Measurements from ENCODE around the gene SLC39A10. TPM values are rescaled to one million over a fixed set of nuclear protein-coding genes. Genes with fewer than 3 reads are reported as not detected.
"Not testable (repeated sequence)": the region's sequence is repeated elsewhere in the genome, so short reads cannot be mapped to it uniquely, and the experiment has no call there.

Gene SLC39A10
- total and polyA plus RNA-seq, 5 donors = 4.3 to 17.9 (median 13.8) TPM

- Histone ChIP-seq H3K27ac (ENCODE audit: low read length) (no peak overlapping the region), H3K27me3 (ENCODE audit: control insufficient read depth, insufficient read depth) (no peaks in the 10 kb centered on the region), H3K4me3 (ENCODE audit: low read length) (no peak overlapping the region), H3K9me3 (ENCODE audit: control insufficient read depth, low read length) (no peaks in the 10 kb centered on the region), H3K4me1 (ENCODE audit: control insufficient read depth, insufficient read depth, low read length) (no peaks in the 10 kb centered on the region)
- 86% methylated on average over 10 of the region's 10 CpGs for WGBS
- intact Hi-C loops (cut with DNase I) = no loop called here
- DNase-seq (no peak), ATAC-seq (no peak)
These were observed 24.0 kb upstream of the SLC39A10 start for GRCh38 chr2:195632856-195633572.

- Histone ChIP-seq H3K4me3 (ENCODE audit: low read length) (no peak overlapping the region), H3K4me1 (ENCODE audit: control insufficient read depth, insufficient read depth, low read length) (no peaks in the 10 kb centered on the region), H3K27ac (ENCODE audit: low read length) (no peak overlapping the region), H3K27me3 (ENCODE audit: control insufficient read depth, insufficient read depth) (no peaks in the 10 kb centered on the region), H3K9me3 (ENCODE audit: control insufficient read depth, low read length) (no peaks in the 10 kb centered on the region)
- ATAC-seq (no peak), DNase-seq (no peak)
- intact Hi-C loops (cut with DNase I) = no loop called here
- 94% methylated on average over 4 of the region's 4 CpGs for WGBS
These were observed 23.5 kb upstream of the SLC39A10 start for GRCh38 chr2:195633573-195633870.

- WGBS = 86% methylated on average over 3 of the region's 3 CpGs
- ATAC-seq (no peak), DNase-seq (no peak)
- Histone ChIP-seq H3K27me3 (ENCODE audit: control insufficient read depth, insufficient read depth) (no peaks in the 10 kb centered on the region), H3K27ac (ENCODE audit: low read length) (no peak overlapping the region), H3K4me1 (ENCODE audit: control insufficient read depth, insufficient read depth, low read length) (no peaks in the 10 kb centered on the region), H3K9me3 (ENCODE audit: control insufficient read depth, low read length) (no peaks in the 10 kb centered on the region), H3K4me3 (ENCODE audit: low read length) (no peak overlapping the region)
- intact Hi-C loops (cut with DNase I) = no loop called here
These were observed 23.1 kb upstream of the SLC39A10 start for GRCh38 chr2:195633974-195634373.

- no peaks in the 10 kb centered on the region for H3K4me1 ChIP-seq (ENCODE audit: control insufficient read depth, insufficient read depth, low read length)
- no peak overlapping the region for H3K27ac ChIP-seq (ENCODE audit: low read length)
- intact Hi-C loops (cut with DNase I) = no loop called here
- no peaks in the 10 kb centered on the region for H3K9me3 ChIP-seq (ENCODE audit: control insufficient read depth, low read length)
- no peak for ATAC-seq
- H3K27me3 ChIP-seq (ENCODE audit: control insufficient read depth, insufficient read depth) = no peaks in the 10 kb centered on the region
- H3K4me3 ChIP-seq (ENCODE audit: low read length) = no peak overlapping the region
- no peak for DNase-seq
These were observed 20.1 kb upstream of the SLC39A10 start for GRCh38 chr2:195636890-195637289.

GRCh38 chr2:195638750-195639149 lies 18.3 kb upstream of the SLC39A10 start:
- Histone ChIP-seq H3K4me1 (ENCODE audit: control insufficient read depth, insufficient read depth, low read length) (no peaks in the 10 kb centered on the region), H3K27ac (ENCODE audit: low read length) (no peak overlapping the region), H3K4me3 (ENCODE audit: low read length) (no peak overlapping the region), H3K9me3 (ENCODE audit: control insufficient read depth, low read length) (no peaks in the 10 kb centered on the region), H3K27me3 (ENCODE audit: control insufficient read depth, insufficient read depth) (no peaks in the 10 kb centered on the region)
- intact Hi-C loops (cut with DNase I) = no loop called here
- 90% methylated on average over 4 of the region's 4 CpGs for WGBS
- no peak for ATAC-seq
- no peak for DNase-seq

- DNase-seq = no peak
- no peak for ATAC-seq
- no peak overlapping the region for H3K4me3 ChIP-seq (ENCODE audit: low read length)
- H3K27ac ChIP-seq (ENCODE audit: low read length) = no peak overlapping the region
- no peaks in the 10 kb centered on the region for H3K27me3 ChIP-seq (ENCODE audit: control insufficient read depth, insufficient read depth)
- H3K4me1 ChIP-seq (ENCODE audit: control insufficient read depth, insufficient read depth, low read length) = no peaks in the 10 kb centered on the region
- intact Hi-C loops (cut with DNase I) = no loop called here
- no peaks in the 10 kb centered on the region for H3K9me3 ChIP-seq (ENCODE audit: control insufficient read depth, low read length)
- WGBS = 96% methylated on average over 7 of the region's 7 CpGs
These were observed 17.7 kb upstream of the SLC39A10 start for GRCh38 chr2:195639238-195639858.

GRCh38 chr2:195639959-195640358 lies 17.1 kb upstream of the SLC39A10 start:
- Histone ChIP-seq H3K9me3 (ENCODE audit: control insufficient read depth, low read length) (no peaks in the 10 kb centered on the region), H3K27me3 (ENCODE audit: control insufficient read depth, insufficient read depth) (no peaks in the 10 kb centered on the region), H3K4me3 (ENCODE audit: low read length) (no peak overlapping the region), H3K4me1 (ENCODE audit: control insufficient read depth, insufficient read depth, low read length) (no peaks in the 10 kb centered on the region), H3K27ac (ENCODE audit: low read length) (no peak overlapping the region)
- ATAC-seq (no peak), DNase-seq (no peak)
- WGBS = 76% methylated on average over 1 of the region's 1 CpG
- intact Hi-C loops (cut with DNase I) = no loop called here

- DNase-seq (no peak), ATAC-seq (peak in 1 of 2 donors; percentile 26)
- Histone ChIP-seq H3K4me1 (ENCODE audit: control insufficient read depth, insufficient read depth, low read length) (no peaks in the 10 kb centered on the region), H3K9me3 (ENCODE audit: control insufficient read depth, low read length) (no peaks in the 10 kb centered on the region), H3K4me3 (ENCODE audit: low read length) (no peak overlapping the region), H3K27ac (ENCODE audit: low read length) (no peak overlapping the region), H3K27me3 (ENCODE audit: control insufficient read depth, insufficient read depth) (no peaks in the 10 kb centered on the region)
- WGBS = 85% methylated on average over 5 of the region's 5 CpGs
- intact Hi-C loops (cut with DNase I) = no loop called here
These were observed 14.9 kb upstream of the SLC39A10 start for GRCh38 chr2:195642027-195642678.

GRCh38 chr2:195642679-195643068 lies 14.4 kb upstream of the SLC39A10 start:
- Histone ChIP-seq H3K4me3 (ENCODE audit: low read length) (no peak overlapping the region), H3K27me3 (ENCODE audit: control insufficient read depth, insufficient read depth) (no peaks in the 10 kb centered on the region), H3K27ac (ENCODE audit: low read length) (no peak overlapping the region), H3K4me1 (ENCODE audit: control insufficient read depth, insufficient read depth, low read length) (no peaks in the 10 kb centered on the region), H3K9me3 (ENCODE audit: control insufficient read depth, low read length) (no peaks in the 10 kb centered on the region)
- DNase-seq (no peak), ATAC-seq (no peak)
- intact Hi-C loops (cut with DNase I) = no loop called here
- 84% methylated on average over 1 of the region's 1 CpG for WGBS

GRCh38 chr2:195644708-195645107 lies 12.3 kb upstream of the SLC39A10 start:
- H3K27me3 ChIP-seq (ENCODE audit: control insufficient read depth, insufficient read depth); intact Hi-C loops (cut with DNase I); H3K4me1 ChIP-seq (ENCODE audit: control insufficient read depth, insufficient read depth, low read length); ATAC-seq; H3K4me3 ChIP-seq (ENCODE audit: low read length); H3K9me3 ChIP-seq (ENCODE audit: control insufficient read depth, low read length); H3K27ac ChIP-seq (ENCODE audit: low read length); DNase-seq: not testable (repeated sequence)
- WGBS = 98% methylated on average over 9 of the region's 9 CpGs

GRCh38 chr2:195645413-195645812 lies 11.6 kb upstream of the SLC39A10 start:
- no peaks in the 10 kb centered on the region for H3K27me3 ChIP-seq (ENCODE audit: control insufficient read depth, insufficient read depth)
- no peak overlapping the region for H3K27ac ChIP-seq (ENCODE audit: low read length)
- H3K4me3 ChIP-seq (ENCODE audit: low read length) = no peak overlapping the region
- no peaks in the 10 kb centered on the region for H3K9me3 ChIP-seq (ENCODE audit: control insufficient read depth, low read length)
- intact Hi-C loops (cut with DNase I) = no loop called here
- no peak for DNase-seq
- 89% methylated on average over 2 of the region's 2 CpGs for WGBS
- no peak for ATAC-seq
- no peaks in the 10 kb centered on the region for H3K4me1 ChIP-seq (ENCODE audit: control insufficient read depth, insufficient read depth, low read length)
